ENCODE data around the gene MAPK1IP1L.
"Not testable (repeated sequence)": the region's sequence is repeated elsewhere in the genome, so short reads cannot be mapped to it uniquely, and the experiment has no call there.

Gene MAPK1IP1L

GRCh38 chr14:55051423-55052268 is at the start of gene MAPK1IP1L:
MAPK1IP1L (plus strand) TSS chr14:55051647; CDS start chr14:55061684, 10,037 bp downstream.
- DNase-seq: peak; percentile 86

- no peak for DNase-seq
Observed at GRCh38 chr14:55005071-55005470, 46.4 kb upstream of the MAPK1IP1L start.

- DNase-seq: no peak
Observed at GRCh38 chr14:55015006-55015405, 36.4 kb upstream of the MAPK1IP1L start.

GRCh38 chr14:55019968-55020554 is 31.4 kb upstream of the MAPK1IP1L start:
- no peak for DNase-seq

- not testable (repeated sequence) for DNase-seq
Observed at GRCh38 chr14:55024365-55024764, 27.1 kb upstream of the MAPK1IP1L start.

- DNase-seq: no peak
Observed at GRCh38 chr14:55025948-55026347, 25.5 kb upstream of the MAPK1IP1L start.

- DNase-seq: no peak
Observed at GRCh38 chr14:55026441-55026792, 25.0 kb upstream of the MAPK1IP1L start.

GRCh38 chr14:55026793-55027561 is 24.5 kb upstream of the MAPK1IP1L start, which contains the start of the genes SOCS4 and WDHD1:
SOCS4 (plus strand) TSS chr14:55027236; CDS start chr14:55043042, 15,806 bp downstream.
WDHD1 (minus strand) TSS chr14:55027099; CDS start chr14:55026787, 312 bp downstream.
- peak; percentile 92 for DNase-seq

GRCh38 chr14:55028066-55028465 is 23.4 kb upstream of the MAPK1IP1L start:
- no peak for DNase-seq

GRCh38 chr14:55028476-55028875 is 23.0 kb upstream of the MAPK1IP1L start:
- no peak for DNase-seq

- DNase-seq: no peak
Observed at GRCh38 chr14:55031190-55031589, 20.3 kb upstream of the MAPK1IP1L start.

- not testable (repeated sequence) for DNase-seq
Observed at GRCh38 chr14:55037995-55038394, 13.5 kb upstream of the MAPK1IP1L start.

GRCh38 chr14:55038708-55039107 is 12.7 kb upstream of the MAPK1IP1L start:
- no peak for DNase-seq

GRCh38 chr14:55043528-55043927 is 7.9 kb upstream of the MAPK1IP1L start:
- no peak for DNase-seq

- no peak for DNase-seq
Observed at GRCh38 chr14:55045087-55045486, 6.4 kb upstream of the MAPK1IP1L start.

GRCh38 chr14:55047301-55048053 is 4.0 kb upstream of the MAPK1IP1L start:
- DNase-seq: no peak

- no peak for DNase-seq
Observed at GRCh38 chr14:55048900-55049436, 2.5 kb upstream of the MAPK1IP1L start.

- no peak for DNase-seq
Observed at GRCh38 chr14:55051165-55051422, 353 bp upstream of the MAPK1IP1L start.

GRCh38 chr14:55052269-55052930 is 953 bp downstream of the MAPK1IP1L start:
- peak; percentile 11 for DNase-seq

GRCh38 chr14:55053018-55053417 is 1.6 kb downstream of the MAPK1IP1L start:
- DNase-seq: no peak

- no peak for DNase-seq
Observed at GRCh38 chr14:55053500-55053899, 2.1 kb downstream of the MAPK1IP1L start.

- DNase-seq: no peak
Observed at GRCh38 chr14:55054098-55054497, 2.7 kb downstream of the MAPK1IP1L start.
